ENCODE results near the gene RAB17. TPM values are rescaled to one million over a fixed set of nuclear protein-coding genes. Genes with fewer than 3 reads are reported as not detected.
A peak's percentile ranks its signal among the peaks of the same experiment; 100 is the strongest.

The RAB17 gene
- total RNA-seq, 6 donors from 2014 or later = 44.5 to 262 (median 90.6) TPM

DNA sequence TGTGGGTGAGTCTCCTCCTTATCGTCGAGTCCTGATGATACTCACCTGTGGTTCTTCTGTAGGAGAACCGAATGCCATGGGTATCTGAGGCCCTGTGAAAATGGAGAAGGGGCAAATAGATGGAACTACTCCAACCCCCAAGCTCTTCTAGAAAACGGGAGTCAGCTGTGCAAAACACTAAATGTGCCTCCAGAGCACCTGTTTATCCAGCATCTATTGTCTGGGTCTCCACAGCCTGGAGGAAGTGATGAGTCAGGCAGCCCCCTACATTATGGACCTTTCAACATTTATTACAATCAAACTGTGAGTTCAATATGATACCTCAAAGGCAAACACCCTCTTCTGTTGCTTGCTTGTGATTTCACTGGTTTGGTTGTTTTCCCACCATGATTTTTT, 27.1 kb upstream of the RAB17 start:
- ATAC-seq (ENCODE audit: low FRiP score in 2 of 2) = no peak
- WGBS, 2 donors = 62 to 66% methylated on average over 4 of the region's 4 CpGs
- peak overlapping the region; percentile 77 to 87 (median 82) for H3K27ac ChIP-seq
- no peak overlapping the region for H3K4me3 ChIP-seq
- no peak for DNase-seq
- no peaks in the 10 kb centered on the region for H3K9me3 ChIP-seq
- no peaks in the 10 kb centered on the region for H3K36me3 ChIP-seq
- no peaks in the 10 kb centered on the region for H3K27me3 ChIP-seq
- peaks cover 41 to 53% (median 46%) of the 10 kb centered on the region in 4 donors for H3K4me1 ChIP-seq
- TF ChIP-seq POLR2AphosphoS5 (IDR thresholded peaks at IDR 0.05) (no peak), EP300 (IDR thresholded peaks at IDR 0.05) (no peak), POLR2A (IDR thresholded peaks at IDR 0.05) (no peak)
- TF ChIP-seq, protein P1, sequence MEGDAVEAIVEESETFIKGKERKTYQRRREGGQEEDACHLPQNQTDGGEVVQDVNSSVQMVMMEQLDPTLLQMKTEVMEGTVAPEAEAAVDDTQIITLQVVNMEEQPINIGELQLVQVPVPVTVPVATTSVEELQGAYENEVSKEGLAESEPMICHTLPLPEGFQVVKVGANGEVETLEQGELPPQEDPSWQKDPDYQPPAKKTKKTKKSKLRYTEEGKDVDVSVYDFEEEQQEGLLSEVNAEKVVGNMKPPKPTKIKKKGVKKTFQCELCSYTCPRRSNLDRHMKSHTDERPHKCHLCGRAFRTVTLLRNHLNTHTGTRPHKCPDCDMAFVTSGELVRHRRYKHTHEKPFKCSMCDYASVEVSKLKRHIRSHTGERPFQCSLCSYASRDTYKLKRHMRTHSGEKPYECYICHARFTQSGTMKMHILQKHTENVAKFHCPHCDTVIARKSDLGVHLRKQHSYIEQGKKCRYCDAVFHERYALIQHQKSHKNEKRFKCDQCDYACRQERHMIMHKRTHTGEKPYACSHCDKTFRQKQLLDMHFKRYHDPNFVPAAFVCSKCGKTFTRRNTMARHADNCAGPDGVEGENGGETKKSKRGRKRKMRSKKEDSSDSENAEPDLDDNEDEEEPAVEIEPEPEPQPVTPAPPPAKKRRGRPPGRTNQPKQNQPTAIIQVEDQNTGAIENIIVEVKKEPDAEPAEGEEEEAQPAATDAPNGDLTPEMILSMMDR (IDR thresholded peaks at IDR 0.05) = no peak

DNA sequence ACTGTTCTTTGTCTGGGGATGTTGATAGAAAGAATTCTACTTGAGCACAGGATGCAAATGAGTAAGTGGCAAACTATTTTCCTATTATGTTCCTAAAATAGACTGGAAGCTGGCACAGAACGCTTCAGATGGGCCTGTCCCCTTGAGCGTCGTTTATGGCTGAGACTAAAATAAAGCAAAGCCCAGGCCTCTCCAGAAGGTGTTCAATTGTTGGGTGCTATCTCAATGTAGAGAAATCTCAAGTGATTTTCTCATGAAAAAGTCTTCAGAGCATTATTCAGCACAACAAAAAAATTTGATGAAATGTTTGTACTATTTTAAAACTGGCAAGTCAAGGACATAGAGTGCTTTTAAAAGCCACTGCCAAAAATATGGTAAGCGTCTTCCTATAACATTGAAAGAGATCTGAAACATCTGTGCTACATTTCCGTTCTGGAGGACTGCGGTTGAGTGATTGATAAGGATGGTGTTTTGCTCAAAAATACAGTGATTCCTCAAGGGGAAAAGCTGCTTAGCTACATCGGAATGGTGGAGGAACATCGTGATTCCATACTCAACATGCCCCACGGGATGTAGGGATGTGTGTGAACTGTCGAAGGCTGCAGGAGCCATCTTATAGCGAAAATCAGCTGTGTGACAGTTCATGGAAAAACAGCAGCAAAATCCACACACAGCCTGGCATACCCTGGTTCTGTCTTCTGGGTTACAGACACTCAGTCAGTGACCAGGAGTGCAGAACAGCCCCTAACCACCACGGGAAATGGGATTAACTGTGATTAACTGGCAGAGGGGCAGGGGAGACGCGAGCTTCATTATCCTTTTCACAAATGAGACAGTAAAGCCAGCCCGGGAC, 26.4 kb upstream of the RAB17 start:
- DNase-seq (no peak), ATAC-seq (ENCODE audit: low FRiP score in 2 of 2) (peak; percentile 37 to 42)
- H3K9me3 ChIP-seq = no peaks in the 10 kb centered on the region
- H3K4me1 ChIP-seq = peaks cover 41 to 53% (median 46%) of the 10 kb centered on the region in 4 donors
- peak overlapping the region; percentile 77 to 87 (median 82) for H3K27ac ChIP-seq
- no peaks in the 10 kb centered on the region for H3K27me3 ChIP-seq
- no peaks in the 10 kb centered on the region for H3K36me3 ChIP-seq
- TF ChIP-seq EP300 (IDR thresholded peaks at IDR 0.05) (peak in 2 of 4 donors; percentile 58 to 77), POLR2A (IDR thresholded peaks at IDR 0.05) (no peak), POLR2AphosphoS5 (IDR thresholded peaks at IDR 0.05) (peak; percentile 2 to 36)
- TF ChIP-seq, protein P1 (IDR thresholded peaks at IDR 0.05) = no peak
- WGBS, 2 donors = 32 to 35% methylated on average over 15 of the region's 15 CpGs
- H3K4me3 ChIP-seq = no peak overlapping the region

DNA sequence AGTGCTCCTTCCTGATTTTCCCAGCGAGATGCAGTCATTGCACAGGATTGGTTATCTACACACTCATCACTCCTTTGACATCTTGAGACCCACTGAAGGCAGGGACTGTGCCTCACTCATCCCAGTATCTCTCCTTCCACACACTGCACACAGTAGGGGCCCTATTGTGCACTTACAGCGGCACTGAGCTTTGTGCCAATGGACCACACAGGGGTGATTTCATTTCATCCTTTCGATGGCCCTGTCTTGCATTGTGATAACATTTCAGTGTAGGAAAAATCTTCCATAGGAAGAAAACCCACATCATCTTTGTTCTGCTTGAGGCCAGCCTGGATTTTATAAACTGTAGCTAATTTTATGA, 25.8 kb upstream of the RAB17 start:
- no peaks in the 10 kb centered on the region for H3K27me3 ChIP-seq
- ATAC-seq (ENCODE audit: low FRiP score in 2 of 2) (peak; percentile 7 to 13), DNase-seq (no peak)
- WGBS, 2 donors = 48 to 55% methylated on average over 3 of the region's 3 CpGs
- H3K4me1 ChIP-seq = peaks cover 41 to 53% (median 46%) of the 10 kb centered on the region in 4 donors
- H3K36me3 ChIP-seq = no peaks in the 10 kb centered on the region
- no peak overlapping the region for H3K4me3 ChIP-seq
- H3K9me3 ChIP-seq = no peaks in the 10 kb centered on the region
- H3K27ac ChIP-seq = peak overlapping the region; percentile 77 to 87 (median 82)
- TF ChIP-seq, protein P1 (IDR thresholded peaks at IDR 0.05) = no peak
- TF ChIP-seq POLR2AphosphoS5 (IDR thresholded peaks at IDR 0.05) = no peak
- no peak for TF ChIP-seq EP300 (IDR thresholded peaks at IDR 0.05)
- TF ChIP-seq POLR2A (IDR thresholded peaks at IDR 0.05) = no peak

DNA sequence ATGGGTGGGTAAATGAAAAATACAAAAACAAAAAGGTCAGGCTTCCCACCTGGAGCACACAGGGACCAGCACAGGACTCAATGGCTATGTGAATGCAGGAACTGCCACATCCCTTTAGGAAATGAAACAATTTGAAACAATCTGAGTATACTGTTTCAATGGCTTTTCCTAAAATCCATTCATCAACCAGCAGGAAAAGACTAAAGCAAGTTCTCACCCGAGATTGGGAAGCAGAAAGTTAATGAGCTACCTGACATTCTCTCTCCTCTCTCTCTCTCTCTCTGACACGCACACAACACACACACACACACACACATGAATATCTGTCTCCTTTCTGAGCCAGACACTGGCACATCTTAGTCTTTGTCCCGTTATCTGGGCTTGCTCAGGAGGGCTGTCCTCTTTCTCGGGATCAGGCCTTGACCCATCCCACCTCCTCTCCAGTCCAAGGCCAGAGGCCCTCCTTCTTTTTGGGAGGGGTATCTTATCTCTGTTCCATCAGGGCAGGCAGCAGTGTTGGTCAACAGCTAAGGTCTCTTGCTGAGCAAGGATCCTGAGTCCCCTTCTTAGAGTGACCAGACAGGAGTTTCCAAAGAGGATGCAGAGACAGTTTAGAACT, 25.2 kb upstream of the RAB17 start:
- Histone ChIP-seq H3K27ac (peak overlapping the region; percentile 77 to 87 (median 82)), H3K9me3 (no peaks in the 10 kb centered on the region), H3K4me1 (peaks cover 41 to 53% (median 46%) of the 10 kb centered on the region in 4 donors), H3K36me3 (no peaks in the 10 kb centered on the region), H3K27me3 (no peaks in the 10 kb centered on the region), H3K4me3 (no peak overlapping the region)
- DNase-seq = no peak
- TF ChIP-seq, protein P1 (IDR thresholded peaks at IDR 0.05) = no peak
- TF ChIP-seq POLR2A (IDR thresholded peaks at IDR 0.05) (no peak), EP300 (IDR thresholded peaks at IDR 0.05) (no peak), POLR2AphosphoS5 (IDR thresholded peaks at IDR 0.05) (no peak)
- WGBS, 2 donors = 52 to 70% methylated on average over 4 of the region's 4 CpGs
- no peak for ATAC-seq (ENCODE audit: low FRiP score in 2 of 2)
